Activated CD4-positive, alpha-beta T cell treated with anti-CD3 and anti-CD28 coated beads, Interleukin-2, Interleukin-6, amounts not matched to agents 100 ng/mL and 50 ng/mL, durations not matched to agents 16 hours and 8 hours (primary cell): ENCODE measurements around the gene NFX1.

Experiments used
- DNase-seq: peaks from one replicate; pipeline ENCODE4 v3.0.0-alpha.2; 2020

The NFX1 gene

DNA sequence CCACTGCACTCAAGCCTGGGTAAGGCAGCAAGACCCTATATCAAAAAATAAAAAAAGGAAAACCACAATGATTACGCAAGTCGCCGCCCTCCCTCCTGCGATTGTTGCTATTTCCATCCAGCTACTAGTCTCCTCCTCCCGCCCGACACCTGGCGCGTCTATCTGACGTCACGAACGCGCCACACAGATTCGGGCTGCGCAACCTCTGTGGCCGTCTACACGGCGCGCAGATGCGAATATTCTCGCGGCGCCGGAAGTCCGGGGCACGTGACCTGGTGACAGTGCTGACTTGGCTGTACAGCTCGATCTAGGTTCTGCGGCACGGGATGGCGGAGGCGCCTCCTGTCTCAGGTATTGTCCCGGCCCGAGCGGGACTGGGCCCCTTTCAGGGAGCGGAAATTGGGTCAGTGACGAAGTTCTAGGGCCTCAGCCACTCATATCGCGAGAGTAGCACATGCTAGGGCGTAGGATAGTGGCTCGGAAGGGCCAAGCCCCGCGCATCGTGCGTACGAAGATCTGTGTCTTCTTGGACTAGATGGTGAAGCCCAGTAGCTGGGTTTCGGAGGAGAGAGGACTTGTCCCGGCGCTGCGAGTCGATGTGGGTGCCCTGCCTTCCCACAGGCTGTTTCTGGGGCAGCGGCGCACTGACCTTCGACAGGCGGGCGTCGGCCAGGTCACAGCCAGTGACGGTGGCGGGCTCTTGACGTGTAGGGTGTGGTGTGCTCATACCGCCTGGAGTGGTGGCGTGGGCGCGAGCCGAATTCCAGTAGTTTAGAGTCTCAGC lies at the start of gene NFX1:
TSS of gene NFX1 (plus strand) at position 270 of the 784 bp plus-strand sequence. CDS start at position 327, 57 bp downstream.
- DNase-seq, result peak; percentile 99

DNA sequence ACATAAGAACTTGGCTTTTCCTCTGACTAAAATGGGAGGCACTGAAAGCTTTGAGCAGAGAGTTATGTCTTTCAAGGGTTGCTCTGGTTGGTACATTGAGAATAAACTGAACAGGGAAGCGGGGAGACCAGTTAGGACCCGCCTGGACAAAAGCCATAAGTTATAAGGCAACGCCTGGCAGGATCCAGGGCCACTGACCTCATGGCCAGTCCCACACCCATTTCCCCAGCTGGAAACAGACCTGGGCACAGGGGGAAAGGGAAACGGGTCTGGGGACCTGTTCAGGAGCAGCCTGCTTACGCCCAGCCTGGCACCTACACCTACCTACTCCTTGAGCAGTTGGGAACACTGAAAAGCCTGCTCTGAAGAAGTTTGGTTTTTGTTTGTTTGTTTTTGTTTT lies 49.0 kb upstream of the NFX1 start:
- no peak for DNase-seq

DNA sequence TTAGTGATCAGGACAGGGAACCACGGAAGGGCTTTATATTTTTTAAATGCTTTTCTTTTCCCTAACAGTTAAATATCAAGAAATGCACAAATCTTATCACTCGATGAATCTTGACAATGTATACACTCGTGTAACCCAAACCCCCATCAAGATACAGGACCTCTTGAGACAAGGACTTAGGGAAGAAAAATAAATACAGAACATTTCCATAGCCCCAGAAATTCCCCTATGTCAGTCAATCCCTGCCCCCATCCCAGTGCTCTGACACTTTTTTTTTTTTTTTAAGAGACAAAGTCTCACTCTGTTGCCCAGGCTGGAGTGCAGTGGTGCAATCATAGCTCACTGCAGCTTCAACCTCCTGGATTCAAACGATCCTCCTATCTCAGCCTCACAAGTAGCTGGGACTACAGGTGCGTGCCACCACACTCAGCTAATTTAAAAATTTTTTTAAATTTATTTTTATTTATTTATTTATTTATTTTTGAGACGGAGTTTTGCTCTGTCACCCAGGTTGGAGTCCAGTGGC lies 47.6 kb upstream of the NFX1 start:
- DNase-seq, result no peak

DNA sequence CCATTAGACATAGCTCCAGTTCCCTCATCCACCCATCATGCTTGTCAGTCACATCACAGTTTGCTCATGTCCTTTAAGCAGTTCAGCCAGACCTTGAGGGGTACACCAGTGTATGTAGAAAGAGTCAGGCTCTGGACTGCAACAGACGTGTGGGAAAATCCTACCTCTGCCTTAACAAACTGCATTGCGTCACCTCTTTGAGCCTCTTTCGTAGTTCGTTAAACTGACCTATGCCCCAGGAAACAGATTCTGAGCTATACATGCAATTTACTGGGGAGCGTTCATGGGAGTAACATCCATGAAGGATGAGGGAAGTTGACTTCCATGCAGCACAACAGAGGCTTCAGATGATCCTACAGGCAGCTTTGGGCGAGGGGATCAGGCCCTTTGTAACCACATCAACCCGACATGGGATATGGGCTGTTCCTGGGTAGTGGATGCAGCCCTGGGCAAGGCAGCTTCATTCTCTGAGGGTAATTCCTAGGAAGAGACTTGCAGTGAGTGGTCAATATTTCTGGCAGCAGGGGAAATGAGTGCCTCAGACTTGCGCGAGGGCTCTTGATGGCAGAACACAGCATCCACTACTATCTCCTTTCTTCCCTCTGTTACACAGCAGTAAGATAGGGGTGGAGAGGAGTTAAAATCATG lies 46.1 kb upstream of the NFX1 start:
- DNase-seq, result no peak

DNA sequence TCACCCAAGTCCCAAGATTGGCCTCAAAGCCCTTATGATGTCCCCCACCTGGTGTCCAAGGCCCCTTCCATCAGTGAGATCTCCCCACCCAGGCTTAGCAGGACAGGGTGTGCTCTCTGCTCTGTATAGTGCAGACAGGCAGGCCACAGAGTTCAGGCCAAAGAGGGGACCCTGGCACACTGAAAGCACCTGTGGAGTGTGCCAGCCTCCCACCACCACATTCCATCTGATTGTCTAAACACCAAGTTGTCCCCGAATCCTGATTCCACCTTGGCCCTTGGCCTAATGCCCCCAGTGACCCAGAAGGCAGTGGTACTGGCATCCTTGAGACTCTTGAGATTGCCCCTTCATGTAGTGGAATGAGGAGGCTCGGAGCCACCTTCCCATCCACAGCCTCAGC lies 45.0 kb upstream of the NFX1 start:
- DNase-seq, result no peak

DNA sequence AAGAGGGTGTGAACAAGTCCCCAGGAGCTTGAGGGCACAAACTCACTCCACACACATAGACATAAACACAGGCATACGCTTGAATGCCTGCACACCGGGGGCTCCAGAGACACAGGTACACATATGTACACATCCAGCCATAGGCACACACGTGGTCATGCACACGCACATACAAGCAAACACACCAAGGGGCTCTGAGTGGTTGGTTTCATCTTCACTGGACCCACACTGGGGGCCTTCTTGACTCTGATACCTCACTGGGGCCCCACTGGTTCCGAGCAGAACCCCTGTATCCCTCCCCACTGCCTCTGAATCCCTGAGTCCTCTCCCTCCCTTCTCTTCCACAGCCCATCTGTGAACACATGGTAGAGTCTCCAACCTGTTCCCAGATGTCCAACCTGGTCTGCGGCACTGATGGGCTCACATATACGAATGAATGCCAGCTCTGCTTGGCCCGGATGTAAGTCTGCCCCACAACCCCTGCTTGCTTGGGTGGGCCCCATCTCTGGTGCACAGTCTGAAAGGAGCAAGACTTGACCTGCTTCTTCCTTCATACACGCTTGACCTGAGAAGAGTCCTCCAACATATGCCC lies 44.0 kb upstream of the NFX1 start:
- no peak for DNase-seq

DNA sequence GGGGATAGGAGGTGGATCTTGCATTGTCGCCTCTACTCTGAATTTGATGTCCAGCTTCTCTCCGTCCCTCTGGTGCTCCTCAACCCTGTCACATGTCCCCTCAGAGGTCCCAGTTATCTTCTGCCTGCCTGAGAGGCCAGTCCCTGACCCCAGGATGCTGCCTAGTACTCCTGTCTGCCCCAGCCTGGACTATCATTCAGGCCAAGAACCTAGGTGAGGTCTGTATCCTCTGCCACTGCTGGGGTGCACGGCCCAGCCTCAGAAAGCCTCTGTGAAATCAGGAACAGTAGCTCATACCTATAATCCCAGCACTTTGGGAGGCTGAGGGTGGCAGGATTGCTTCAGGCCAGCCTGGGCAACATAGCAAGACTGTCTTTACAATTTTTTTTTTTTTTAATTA lies 41.7 kb upstream of the NFX1 start:
- no peak for DNase-seq

DNA sequence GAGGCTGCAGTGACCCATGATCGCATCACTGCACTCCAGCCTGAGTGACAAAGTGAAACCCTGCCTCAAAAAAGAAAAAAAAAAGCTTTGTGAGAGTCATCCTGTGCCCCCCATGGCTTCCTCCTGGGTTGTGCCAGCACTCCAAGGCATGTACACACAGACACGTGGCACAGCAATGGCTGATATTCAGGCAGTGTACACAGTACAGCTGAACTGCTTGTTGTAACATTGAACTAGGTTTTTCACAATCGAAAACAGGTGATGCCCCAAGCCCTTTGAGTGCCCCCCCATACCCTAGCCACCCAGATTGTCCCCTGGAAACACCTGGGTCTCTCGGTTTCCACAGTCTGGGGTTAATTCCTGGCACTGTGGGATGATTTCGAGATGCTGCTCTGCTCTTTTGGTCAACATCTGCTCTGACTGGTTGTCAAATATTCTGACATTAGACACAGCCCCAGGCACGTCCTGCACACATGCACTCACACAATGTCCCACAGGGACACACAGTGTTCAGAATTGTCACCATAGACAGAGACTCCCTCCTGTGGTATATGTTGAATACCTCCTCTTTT lies 41.1 kb upstream of the NFX1 start:
- no peak for DNase-seq

DNA sequence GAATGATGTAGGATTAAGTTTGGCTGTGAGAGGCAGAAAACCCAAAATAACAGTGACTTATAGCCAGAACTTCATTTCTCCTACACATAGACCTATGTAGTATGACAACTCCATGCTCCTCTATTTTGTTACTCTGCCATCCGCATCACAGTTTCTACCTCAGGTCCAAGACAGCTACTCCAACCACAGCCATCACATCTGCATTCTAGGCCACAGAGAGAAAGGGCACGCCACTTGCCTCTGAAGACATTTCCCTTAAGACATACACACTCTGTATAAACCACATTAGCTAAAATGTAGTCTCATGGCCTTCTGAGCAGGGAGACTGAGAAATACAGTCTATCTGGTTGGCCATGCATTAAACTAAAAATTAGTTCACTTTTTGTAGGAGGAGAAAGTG lies 40.3 kb upstream of the NFX1 start:
- no peak for DNase-seq

DNA sequence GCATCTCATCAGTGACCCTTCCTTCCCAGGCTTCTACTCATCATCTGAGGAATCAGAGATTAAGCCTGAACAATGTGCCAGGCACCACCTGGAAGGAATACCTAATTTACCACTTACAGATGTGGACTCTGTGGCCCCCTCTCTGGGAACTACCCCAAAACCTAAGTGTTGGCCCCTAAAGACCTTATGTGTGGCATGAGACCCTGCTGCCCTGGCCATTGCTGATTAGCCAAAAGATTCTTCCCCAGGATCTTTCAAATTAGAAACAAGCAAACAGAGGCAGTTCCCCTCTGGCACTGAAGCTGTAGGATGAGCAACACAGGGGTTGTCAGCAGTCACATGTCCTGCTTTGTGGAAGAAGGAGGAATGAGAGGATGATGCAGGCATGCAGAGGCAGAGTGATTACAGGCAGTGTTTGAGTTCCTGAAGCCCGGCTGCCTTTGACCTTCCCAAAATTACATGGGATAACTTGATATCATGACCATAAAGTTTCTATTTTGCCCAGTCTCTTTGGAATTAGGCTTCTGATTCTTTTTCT lies 39.8 kb upstream of the NFX1 start:
- no peak for DNase-seq

DNA sequence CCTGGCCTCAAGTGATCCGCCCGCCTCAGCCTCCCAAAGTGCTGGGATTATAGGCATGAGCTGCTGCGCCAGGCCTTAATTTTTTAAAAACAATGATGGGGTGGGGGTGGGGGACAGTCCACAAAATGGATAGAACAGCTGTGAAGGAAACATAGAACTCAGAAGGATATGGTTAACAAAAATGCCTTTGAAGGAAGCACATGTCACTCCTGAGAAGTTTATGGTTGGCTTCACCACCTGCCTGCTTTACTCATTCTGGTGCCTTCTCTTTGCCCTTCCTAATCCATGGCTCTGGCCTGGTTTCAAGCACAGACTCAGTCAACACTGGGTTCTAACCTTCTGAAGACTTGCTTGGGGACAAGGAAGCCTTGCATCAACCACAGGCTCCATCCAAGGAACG lies 36.1 kb upstream of the NFX1 start:
- DNase-seq, result no peak

DNA sequence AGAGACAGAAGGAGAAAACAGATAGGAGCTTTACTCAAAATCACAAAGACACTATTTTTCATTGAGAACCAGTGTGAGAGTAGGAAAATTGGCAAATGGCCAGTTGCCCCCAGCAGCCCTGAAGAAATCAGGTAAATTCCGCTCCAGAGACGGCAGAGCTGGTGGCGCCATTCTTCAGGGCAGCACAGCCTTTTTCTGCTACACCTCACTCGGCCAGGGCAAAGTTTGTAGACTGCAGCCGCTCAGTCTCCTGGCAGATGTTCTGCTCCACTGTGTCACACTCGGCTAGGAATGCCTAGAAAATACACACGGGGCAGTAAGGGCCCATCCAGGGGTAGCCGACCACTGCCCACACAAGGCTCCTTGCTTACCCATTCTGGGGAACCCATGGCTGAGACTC lies 35.3 kb upstream of the NFX1 start:
- no peak for DNase-seq

DNA sequence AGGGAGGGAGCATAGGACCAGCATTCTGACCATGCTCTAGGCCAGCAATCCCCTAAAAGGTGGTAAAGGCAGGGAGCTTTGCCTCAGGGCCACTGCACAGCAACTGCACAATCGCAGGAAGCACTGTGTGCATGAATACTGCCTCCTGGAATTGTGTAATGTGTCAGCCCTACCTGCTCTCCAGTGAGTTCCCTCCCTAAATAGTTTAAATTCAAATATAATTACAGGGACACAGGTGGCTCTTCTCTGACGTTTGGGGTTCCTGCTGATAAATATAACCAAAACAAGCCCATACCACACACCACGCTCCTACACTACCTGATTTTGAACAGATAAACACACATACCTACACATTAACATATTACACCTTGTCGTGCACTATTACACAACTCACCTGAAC lies 34.8 kb upstream of the NFX1 start:
- no peak for DNase-seq

DNA sequence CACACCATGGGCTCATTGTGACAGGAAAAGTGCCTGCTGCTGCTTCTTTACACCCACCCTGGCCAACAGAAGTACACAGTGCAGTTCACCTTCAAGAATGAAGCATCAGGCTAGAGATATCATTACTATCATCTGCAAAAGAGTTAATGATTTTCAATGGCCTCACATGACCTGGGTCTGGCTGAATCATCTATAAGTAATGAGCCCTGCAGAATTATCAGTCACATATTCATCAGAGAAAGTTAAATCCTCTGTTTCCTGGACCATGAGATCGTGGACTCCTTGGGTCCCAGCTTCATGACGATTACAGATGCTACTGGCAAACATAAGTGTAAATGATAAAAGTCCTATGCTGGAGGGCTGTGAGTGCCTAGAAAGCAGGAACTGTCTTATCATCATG lies 34.1 kb upstream of the NFX1 start:
- DNase-seq, result no peak

DNA sequence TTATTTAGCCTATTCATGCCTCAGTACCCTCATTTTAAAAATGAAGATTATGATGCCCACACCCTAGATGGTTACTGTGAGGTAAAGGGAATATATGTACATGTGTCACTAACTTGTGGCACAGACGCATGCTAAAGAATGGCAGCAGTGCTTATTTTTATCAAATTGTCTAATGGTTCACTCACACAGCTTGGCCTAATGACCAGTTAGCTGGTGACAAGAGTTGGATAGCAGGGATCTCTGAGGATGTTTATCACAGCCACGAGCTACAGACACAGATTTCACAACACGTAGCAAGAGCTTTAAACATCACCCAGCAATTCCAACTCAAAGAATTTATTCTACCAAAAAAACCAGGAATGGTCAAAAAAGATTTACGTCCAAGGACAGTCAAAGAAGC lies 33.0 kb upstream of the NFX1 start:
- no peak for DNase-seq

DNA sequence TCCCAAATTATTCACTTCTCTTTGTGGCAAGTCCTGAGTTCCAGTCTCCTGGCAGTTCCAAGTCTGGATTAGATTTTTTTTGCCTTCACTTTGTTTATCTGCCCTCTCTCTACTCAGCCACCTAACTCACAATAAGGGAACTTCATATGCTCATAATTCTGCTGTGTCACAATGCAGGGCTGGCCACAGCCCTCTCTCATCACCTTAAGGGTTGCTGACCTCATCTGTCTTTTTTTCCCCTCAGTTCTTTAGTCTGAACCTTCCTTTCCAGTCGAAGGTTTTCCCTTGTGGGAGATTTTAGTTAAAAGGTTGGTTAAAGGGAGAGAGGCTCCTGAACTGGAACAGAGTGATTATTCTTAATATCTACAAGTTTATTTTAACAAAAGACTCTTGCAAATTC lies 29.9 kb upstream of the NFX1 start:
- no peak for DNase-seq

DNA sequence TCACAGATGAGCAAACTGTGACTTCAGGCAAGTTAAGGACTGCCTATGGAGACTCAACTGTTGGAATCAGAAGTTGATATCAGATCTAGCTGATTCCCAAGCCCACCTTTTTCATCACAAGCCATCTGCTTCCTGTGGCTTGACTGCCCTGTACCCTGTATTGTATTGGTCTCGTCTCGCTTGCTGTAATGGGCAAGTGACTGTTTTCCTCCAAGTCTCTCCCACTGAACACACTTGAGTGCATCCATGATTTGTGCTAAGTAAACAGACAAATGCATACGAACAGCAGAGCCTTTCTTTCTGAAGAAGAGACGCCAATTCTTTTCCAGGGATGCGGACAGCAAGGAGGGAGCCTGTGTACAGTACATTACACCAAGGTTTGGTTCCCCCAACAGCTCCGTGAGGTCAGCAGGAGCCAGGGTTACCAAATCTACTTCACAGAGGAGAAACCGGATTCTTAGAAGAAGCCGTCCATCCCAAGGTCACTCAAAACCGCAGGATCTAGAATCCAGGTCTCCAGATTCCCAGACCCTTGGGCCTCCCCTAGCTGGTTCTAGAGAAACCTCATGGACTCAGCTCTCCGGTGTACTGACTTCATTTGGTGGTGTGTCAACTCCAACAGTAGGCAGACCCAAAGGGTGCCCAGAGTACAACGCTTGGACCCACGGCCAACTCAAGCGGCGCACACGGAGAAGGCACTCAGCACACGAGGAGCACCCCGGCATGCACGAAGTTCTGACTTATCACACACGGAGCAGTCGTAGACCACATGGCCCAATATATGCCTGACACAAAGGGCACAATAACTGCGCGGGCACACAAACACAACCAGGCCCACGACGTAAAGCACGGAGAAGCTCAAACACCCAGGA lies 26.9 kb upstream of the NFX1 start:
- DNase-seq, result no peak

DNA sequence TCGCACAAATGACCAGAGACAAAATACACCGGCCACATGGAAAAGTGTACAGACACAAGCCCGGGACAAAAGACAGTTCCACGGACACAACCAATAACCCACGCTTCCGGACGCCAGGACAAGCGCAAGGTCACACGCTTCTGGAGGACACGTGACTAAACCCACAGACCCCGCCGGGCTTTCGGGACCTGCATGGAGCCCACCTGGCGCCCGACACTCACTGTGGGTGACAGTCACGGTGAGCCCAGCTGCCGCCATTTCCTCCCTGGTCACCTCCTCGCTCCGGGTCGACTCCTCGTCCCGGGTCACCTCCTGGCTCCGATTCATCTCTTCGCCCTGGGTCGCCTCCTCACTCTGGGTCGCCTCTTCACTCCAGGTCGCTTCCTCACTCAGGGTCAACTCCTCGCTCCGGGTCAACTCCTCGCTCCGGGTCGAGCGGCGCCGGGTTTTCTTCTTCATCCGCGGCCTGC lies 26.3 kb upstream of the NFX1 start:
- DNase-seq, result peak; percentile 53

DNA sequence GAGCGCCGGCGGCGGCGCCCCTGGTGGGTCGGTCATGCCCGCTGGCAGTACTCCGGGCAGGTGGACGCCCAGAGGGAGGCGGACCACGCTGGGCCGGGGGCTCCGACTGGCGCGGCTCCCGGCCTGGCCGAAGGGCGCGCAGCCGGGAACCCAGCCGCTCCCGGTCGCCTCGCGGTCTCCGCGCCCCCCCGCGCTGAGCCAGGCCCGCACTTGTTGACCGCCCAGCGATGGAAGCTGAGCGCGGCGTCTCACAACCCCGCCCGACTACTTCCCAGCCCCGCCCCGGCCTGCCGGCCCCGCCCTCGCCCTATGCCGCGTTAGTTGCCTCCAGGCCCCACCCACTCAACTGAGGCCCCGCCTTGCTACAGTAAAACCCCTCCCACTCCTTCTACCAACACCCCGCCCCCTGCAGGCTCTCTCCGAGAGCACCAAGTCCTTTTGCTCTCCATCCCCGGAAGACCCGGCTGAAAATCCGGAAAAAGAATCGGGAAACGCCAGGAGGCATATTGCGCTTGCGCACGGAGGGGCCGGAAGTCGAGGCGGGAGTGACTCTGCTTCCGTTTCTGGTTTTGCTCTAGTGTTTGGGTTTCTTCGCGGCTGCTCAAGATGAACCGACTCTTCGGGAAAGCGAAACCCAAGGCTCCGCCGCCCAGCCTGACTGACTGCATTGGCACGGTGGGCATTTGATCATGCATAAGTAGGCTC lies 25.7 kb upstream of the NFX1 start, which contains the start of the genes BAG1 and CHMP5:
TSS of gene BAG1 (minus strand) at position 236 of the 705 bp plus-strand sequence.
TSS of gene CHMP5 (plus strand) at position 577 of the 705 bp plus-strand sequence. CDS start at position 607, 30 bp downstream.
- peak; percentile 100 for DNase-seq

DNA sequence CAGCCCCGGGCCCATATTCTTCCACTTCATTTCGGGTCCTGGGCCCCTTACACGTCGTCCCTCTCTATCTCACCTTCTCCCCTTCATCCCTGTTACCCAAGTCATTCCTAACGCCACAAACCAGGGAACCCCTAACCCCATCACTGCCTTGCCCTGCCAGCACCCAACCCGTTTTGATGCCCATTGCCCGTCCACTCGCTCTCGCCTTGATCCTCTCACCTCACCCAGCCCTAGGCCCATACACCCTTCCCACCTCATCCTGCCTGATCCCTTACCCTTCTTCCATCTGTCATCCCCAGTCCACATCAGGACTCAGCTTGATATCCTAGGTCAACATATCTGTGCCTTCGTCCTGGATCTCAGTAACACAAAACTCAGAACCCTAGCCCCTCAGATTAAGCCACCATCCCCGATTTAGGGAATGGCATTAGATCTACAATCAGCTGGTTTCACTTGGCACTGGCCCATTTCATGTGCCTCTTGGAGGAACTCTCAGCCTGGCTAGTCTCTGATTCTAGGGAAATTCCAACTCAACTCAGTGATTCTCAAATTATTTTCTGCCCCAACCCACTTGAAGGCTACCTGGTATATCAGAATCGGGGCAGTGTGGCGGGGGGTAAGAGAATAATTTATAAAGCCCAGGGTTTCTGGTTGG lies 25.0 kb upstream of the NFX1 start:
- DNase-seq, result no peak
